PC-3 (cell line): ENCODE data around the gene GFER. TPM values are rescaled to one million over a fixed set of nuclear protein-coding genes. Genes with fewer than 3 reads are reported as not detected.
"Not testable (repeated sequence)": the region's sequence is repeated elsewhere in the genome, so short reads cannot be mapped to it uniquely, and the experiment has no call there.

ENCODE experiments used
- ATAC-seq: fragments of 200-7000 bp; cut with Tn5 transposase; 2 replicates; pipeline ENCODE4 v1.9.1; 2020; ENCODE audit warnings: mild to moderate bottlenecking, moderate library complexity
- BruUV-seq: library from RNA; stranded (reverse); fragments of 400-500 nt; replicated peaks from 2 replicates; lab custom pipeline; 2021; lab: Mats Ljungman, UMichigan
- CTCF ChIA-PET: fragments of 300-600 bp; sonication (Branson Sonifier 250); formaldehyde crosslinking; loops from one replicate; lab custom pipeline; 2022; ENCODE audit warnings: antibody characterized with exemption; lab: Charles Lee
- POLR2A ChIA-PET: fragments of 300-600 bp; sonication (Branson Sonifier 250); formaldehyde crosslinking; loops from one replicate; lab custom pipeline; 2022; ENCODE audit warnings: antibody characterized with exemption; ENCODE audit not compliant: unreplicated experiment; lab: Charles Lee
- DNase-seq: peaks from one replicate; pipeline ENCODE4 v3.0.0-alpha.2; 2015
- H2AFZ ChIP-seq: fragments of 300-600 bp; sonication (generic); 2 replicates; pipeline ENCODE4 v1.6.0; 2016; ENCODE audit warnings: antibody characterized with exemption, low read length
- H3F3A ChIP-seq: fragments of 300-600 bp; sonication (generic); one replicate; pipeline ENCODE4 v1.6.0; 2017; ENCODE audit warnings: antibody characterized with exemption, low read length, control low read depth, mild to moderate bottlenecking; ENCODE audit not compliant: unreplicated experiment
- H3K27ac ChIP-seq: fragments of 300-600 bp; sonication (generic); 2 replicates; pipeline ENCODE4 v1.5.1; 2016; ENCODE audit warnings: mild to moderate bottlenecking, low read length
- H3K27me3 ChIP-seq: fragments of 300-600 bp; sonication (generic); 2 replicates; pipeline ENCODE4 v1.6.1; 2016; ENCODE audit warnings: low read length, mixed read lengths
- H3K36me3 ChIP-seq: fragments of 300-600 bp; sonication (generic); 2 replicates; pipeline ENCODE4 v1.6.1; 2016; ENCODE audit warnings: low read depth, mixed run types, low read length, mixed read lengths
- H3K4me1 ChIP-seq: fragments of 300-600 bp; sonication (generic); 2 replicates; pipeline ENCODE4 v1.5.1; 2016; ENCODE audit warnings: low read length; ENCODE audit not compliant: insufficient read depth
- H3K4me2 ChIP-seq: fragments of 300-600 bp; sonication (generic); 2 replicates; pipeline ENCODE4 v1.6.0; 2016; ENCODE audit warnings: low read length
- H3K4me3 ChIP-seq: fragments of 300-600 bp; sonication (generic); 2 replicates; pipeline ENCODE4 v1.5.1; 2016; ENCODE audit warnings: mild to moderate bottlenecking, low read length, mixed read lengths
- H3K79me2 ChIP-seq: fragments of 300-600 bp; sonication (generic); 2 replicates; pipeline ENCODE4 v1.6.1; 2017; ENCODE audit warnings: low read length, mixed read lengths
- H3K9ac ChIP-seq: fragments of 300-600 bp; sonication (generic); 2 replicates; pipeline ENCODE4 v1.6.0; 2016; ENCODE audit warnings: mild to moderate bottlenecking, low read length
- H3K9me2 ChIP-seq: fragments of 300-600 bp; sonication (generic); replicated peaks from 2 replicates; pipeline ENCODE4 v1.6.1; 2016; ENCODE audit warnings: mixed run types, low read length, mixed read lengths
- H3K9me3 ChIP-seq: fragments of 300-600 bp; sonication (generic); 2 replicates; pipeline ENCODE4 v1.6.1; 2016; ENCODE audit warnings: low read length, mixed read lengths
- H4K20me1 ChIP-seq: fragments of 300-600 bp; sonication (generic); 2 replicates; pipeline ENCODE4 v1.6.1; 2016; ENCODE audit warnings: low read length, mixed read lengths
- EZH2 ChIP-seq: fragments of 300-600 bp; sonication (generic); IDR thresholded peaks from one replicate; pipeline ENCODE4 v1.6.1; 2017; ENCODE audit warnings: antibody characterized with exemption, mild to moderate bottlenecking, low read length; ENCODE audit not compliant: unreplicated experiment
- EZH2phosphoT487 ChIP-seq: fragments of 300-600 bp; sonication (generic); IDR thresholded peaks from 2 replicates; pipeline ENCODE4 v1.6.1; 2018; ENCODE audit warnings: mild to moderate bottlenecking, antibody characterized with exemption, low read length, borderline replicate concordance
- intact Hi-C: fragments of 100-400 bp; cut with micrococcal nuclease; formaldehyde crosslinking; loops from 2 replicates; pipeline ENCODE4 v1.9.0; 2023
- total RNA-seq: library from RNA; depleted of rRNA; stranded (reverse); fragments of >200 nt; gene quantifications from 2 replicates; pipeline ENCODE4 v1.2.3, GENCODE V29; 2014
- TF ChIP-seq, protein P1 (sequence below): fragments of 300-600 bp; sonication (generic); conservative IDR thresholded peaks from 2 replicates; pipeline ENCODE4 v1.5.1; 2017; ENCODE audit warnings: antibody characterized with exemption, low read depth, mild to moderate bottlenecking, low read length

Gene GFER
- total RNA-seq, 1 experiment from 2014 or later, result 66.8 TPM

DNA sequence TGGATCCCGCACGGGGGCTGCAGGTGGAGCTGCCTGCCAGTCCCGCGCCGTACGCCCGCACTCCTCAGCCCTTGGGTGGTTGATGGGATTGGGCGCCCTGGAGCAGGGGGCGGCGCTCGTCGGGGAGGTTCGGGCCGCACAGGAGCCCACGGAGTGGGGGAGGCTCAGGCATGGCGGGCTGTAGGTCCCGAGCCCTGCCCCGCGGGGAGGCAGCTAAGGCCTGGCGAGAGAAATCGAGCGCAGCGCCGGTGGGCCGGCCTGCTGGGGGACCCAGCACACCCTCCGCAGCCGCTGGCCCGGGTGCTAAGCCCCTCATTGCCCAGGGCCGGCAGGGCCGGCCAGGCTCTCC, 25.9 kb upstream of the GFER start:
- H3K4me2 ChIP-seq, CTCF ChIA-PET, H3K4me3 ChIP-seq, H4K20me1 ChIP-seq, POLR2A ChIA-PET, H3K9ac ChIP-seq, H2AFZ ChIP-seq, ATAC-seq, H3K9me2 ChIP-seq, DNase-seq, H3F3A ChIP-seq, intact Hi-C loops, H3K4me1 ChIP-seq, BruUV-seq, H3K27me3 ChIP-seq, H3K27ac ChIP-seq, H3K9me3 ChIP-seq: not testable (repeated sequence)
- peaks cover 27% of the 10 kb centered on the region for H3K79me2 ChIP-seq
- H3K36me3 ChIP-seq, result peaks cover 11% of the 10 kb centered on the region

DNA sequence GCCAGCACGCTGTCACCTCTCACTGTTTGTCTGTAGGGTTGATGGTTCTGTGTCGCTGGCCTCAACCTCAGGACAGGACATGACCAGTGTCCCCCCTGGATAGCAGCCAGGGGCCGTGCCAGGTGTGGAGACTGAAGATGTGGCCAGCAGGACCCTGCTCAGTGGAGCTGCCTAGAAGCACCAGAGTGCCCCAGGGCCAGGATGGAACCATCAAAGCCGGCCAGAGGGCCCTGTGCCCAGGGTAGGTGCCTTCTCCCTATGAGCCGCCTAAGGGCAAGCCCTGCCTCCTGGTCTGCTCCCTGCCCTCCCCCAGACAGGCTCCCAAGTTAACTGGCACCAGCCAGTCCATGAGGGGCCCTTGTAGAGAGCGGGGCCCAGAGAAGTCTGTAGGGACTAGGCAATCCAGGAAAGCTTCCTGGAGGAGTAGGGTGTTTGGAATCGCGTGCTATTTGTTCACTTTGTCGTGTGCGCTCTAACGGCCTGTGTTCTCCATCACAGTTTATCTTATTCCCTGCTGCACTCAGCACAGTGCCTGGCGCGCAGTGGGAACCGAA, 25.2 kb upstream of the GFER start:
- Histone ChIP-seq H3K79me2 (peaks cover 33% of the 10 kb centered on the region), H3K4me1 (peaks cover 5% of the 10 kb centered on the region; the same call in 1 of the 2 replicates), H2AFZ (peak overlapping the region; percentile 70), H3K27ac (no peak overlapping the region), H3F3A (peaks cover 15% of the 10 kb centered on the region), H3K4me3 (peak overlapping the region; percentile 91; the same call in 1 of the 2 replicates), H3K9ac (peak overlapping the region; percentile 90; the same call in 1 of the 2 replicates), H3K9me2 (no peaks in the 10 kb centered on the region), H4K20me1 (peaks cover 15% of the 10 kb centered on the region), H3K27me3 (no peaks in the 10 kb centered on the region), H3K9me3 (no peaks in the 10 kb centered on the region), H3K4me2 (peak overlapping the region; percentile 90), H3K36me3 (peaks cover 18% of the 10 kb centered on the region)
- DNase-seq, result no peak
- BruUV-seq, result no TSS peak
- CTCF ChIA-PET, result no interaction called here
- intact Hi-C loops, result no loop called here
- TF ChIP-seq EZH2 (no peak), EZH2phosphoT487 (no peak)
- TF ChIP-seq, protein P1, sequence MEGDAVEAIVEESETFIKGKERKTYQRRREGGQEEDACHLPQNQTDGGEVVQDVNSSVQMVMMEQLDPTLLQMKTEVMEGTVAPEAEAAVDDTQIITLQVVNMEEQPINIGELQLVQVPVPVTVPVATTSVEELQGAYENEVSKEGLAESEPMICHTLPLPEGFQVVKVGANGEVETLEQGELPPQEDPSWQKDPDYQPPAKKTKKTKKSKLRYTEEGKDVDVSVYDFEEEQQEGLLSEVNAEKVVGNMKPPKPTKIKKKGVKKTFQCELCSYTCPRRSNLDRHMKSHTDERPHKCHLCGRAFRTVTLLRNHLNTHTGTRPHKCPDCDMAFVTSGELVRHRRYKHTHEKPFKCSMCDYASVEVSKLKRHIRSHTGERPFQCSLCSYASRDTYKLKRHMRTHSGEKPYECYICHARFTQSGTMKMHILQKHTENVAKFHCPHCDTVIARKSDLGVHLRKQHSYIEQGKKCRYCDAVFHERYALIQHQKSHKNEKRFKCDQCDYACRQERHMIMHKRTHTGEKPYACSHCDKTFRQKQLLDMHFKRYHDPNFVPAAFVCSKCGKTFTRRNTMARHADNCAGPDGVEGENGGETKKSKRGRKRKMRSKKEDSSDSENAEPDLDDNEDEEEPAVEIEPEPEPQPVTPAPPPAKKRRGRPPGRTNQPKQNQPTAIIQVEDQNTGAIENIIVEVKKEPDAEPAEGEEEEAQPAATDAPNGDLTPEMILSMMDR, result no peak
- POLR2A ChIA-PET, result no interaction called here
- no peak for ATAC-seq

DNA sequence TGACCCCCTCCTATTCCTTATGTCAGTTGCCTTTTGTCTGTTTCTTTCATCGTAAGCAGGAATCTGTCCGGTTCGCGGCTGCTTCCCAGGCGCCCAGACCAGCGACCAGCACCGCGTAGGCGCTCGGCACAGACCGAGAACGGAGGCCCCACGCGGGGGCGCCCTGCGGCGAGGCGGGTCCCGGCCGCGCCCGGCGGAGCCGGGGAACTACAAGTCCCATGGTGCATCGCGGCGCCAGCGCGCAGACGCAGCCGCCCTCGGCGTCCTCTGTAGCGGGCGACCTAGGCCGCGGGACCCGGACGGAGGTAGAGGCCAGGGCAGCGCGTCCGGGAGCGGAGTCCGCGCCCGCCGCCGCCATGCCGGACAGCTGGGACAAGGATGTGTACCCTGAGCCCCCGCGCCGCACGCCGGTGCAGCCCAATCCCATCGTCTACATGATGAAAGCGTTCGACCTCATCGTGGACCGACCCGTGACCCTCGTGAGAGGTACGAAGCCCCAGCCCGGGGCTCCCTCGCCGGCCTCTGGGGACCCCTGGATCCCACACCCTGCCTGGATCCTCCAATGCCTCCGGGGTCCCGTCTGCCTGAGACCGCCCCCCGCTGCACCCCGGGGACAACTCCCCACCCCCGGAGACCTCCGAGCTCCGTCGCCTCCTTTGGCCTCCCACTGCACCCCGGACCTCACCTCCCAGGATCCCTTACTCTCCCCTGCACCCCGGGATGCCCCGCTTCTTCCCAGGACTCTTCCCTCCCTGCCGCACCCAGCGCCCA, 24.5 kb upstream of the GFER start, which contains the start of gene NDUFB10:
Gene NDUFB10, plus strand, starts transcription at position 270 of the 771 bp plus-strand sequence. Its CDS starts 87 bp downstream, at position 357.
- TF ChIP-seq, protein P1, result peak; percentile 74
- no peak for TF ChIP-seq EZH2phosphoT487
- Histone ChIP-seq H3K79me2 (peaks cover 40% of the 10 kb centered on the region), H4K20me1 (peaks cover 19% of the 10 kb centered on the region), H3K4me3 (peak within 1 kb of the TSS; percentile 91), H3K9ac (peak within 1 kb of the TSS; percentile 90), H3K4me2 (peak within 1 kb of the TSS; percentile 90), H3F3A (peaks cover 16% of the 10 kb centered on the region), H3K9me3 (no peaks in the 10 kb centered on the region), H3K4me1 (peaks cover 5% of the 10 kb centered on the region; the same call in 1 of the 2 replicates), H3K27ac (no peak within 1 kb of the TSS), H3K9me2 (no peaks in the 10 kb centered on the region), H3K36me3 (peaks cover 22% of the 10 kb centered on the region), H2AFZ (peak within 1 kb of the TSS; percentile 70), H3K27me3 (no peaks in the 10 kb centered on the region)
- intact Hi-C loops, result no loop called here
- peak; percentile 77 for ATAC-seq
- peak; percentile 88 for DNase-seq
- POLR2A ChIA-PET, result no interaction called here
- BruUV-seq, result no TSS peak
- CTCF ChIA-PET, result no interaction called here
